Measurements from ENCODE around the gene UBR4.
A peak's percentile ranks its signal among the peaks of the same experiment; 100 is the strongest.

The UBR4 gene

GRCh38 chr1:19160831-19161230 lies 49.2 kb downstream of the UBR4 start:
- TF ChIP-seq CTCF (IDR thresholded peaks at IDR 0.05; ENCODE audit: insufficient read depth, low read depth, low read length, missing control alignments): no peak
- DNase-seq (ENCODE audit: low read depth): no peak
- no peak overlapping the region for H3K4me3 ChIP-seq (ENCODE audit: low read length)

- DNase-seq (ENCODE audit: low read depth): no peak
- no peak for TF ChIP-seq CTCF (IDR thresholded peaks at IDR 0.05; ENCODE audit: insufficient read depth, low read depth, low read length, missing control alignments)
- H3K4me3 ChIP-seq (ENCODE audit: low read length): no peak overlapping the region
These were observed 52.4 kb downstream of the UBR4 start for GRCh38 chr1:19157653-19158052.

GRCh38 chr1:19156676-19157075 lies 53.4 kb downstream of the UBR4 start:
- H3K4me3 ChIP-seq (ENCODE audit: low read length): no peak overlapping the region
- TF ChIP-seq CTCF (IDR thresholded peaks at IDR 0.05; ENCODE audit: insufficient read depth, low read depth, low read length, missing control alignments): no peak
- DNase-seq (ENCODE audit: low read depth): peak; percentile 52

GRCh38 chr1:19154876-19155275 lies 55.2 kb downstream of the UBR4 start:
- H3K4me3 ChIP-seq (ENCODE audit: low read length): no peak overlapping the region
- DNase-seq (ENCODE audit: low read depth): no peak
- TF ChIP-seq CTCF (IDR thresholded peaks at IDR 0.05; ENCODE audit: insufficient read depth, low read depth, low read length, missing control alignments): no peak

GRCh38 chr1:19153169-19153568 lies 56.9 kb downstream of the UBR4 start:
- DNase-seq (ENCODE audit: low read depth): no peak
- TF ChIP-seq CTCF (IDR thresholded peaks at IDR 0.05; ENCODE audit: insufficient read depth, low read depth, low read length, missing control alignments): peak; percentile 5
- no peak overlapping the region for H3K4me3 ChIP-seq (ENCODE audit: low read length)

- no peak for TF ChIP-seq CTCF (IDR thresholded peaks at IDR 0.05; ENCODE audit: insufficient read depth, low read depth, low read length, missing control alignments)
- H3K4me3 ChIP-seq (ENCODE audit: low read length): no peak overlapping the region
- no peak for DNase-seq (ENCODE audit: low read depth)
These were observed 58.5 kb downstream of the UBR4 start for GRCh38 chr1:19151537-19151936.

- TF ChIP-seq CTCF (IDR thresholded peaks at IDR 0.05; ENCODE audit: insufficient read depth, low read depth, low read length, missing control alignments): no peak
- no peak for DNase-seq (ENCODE audit: low read depth)
- H3K4me3 ChIP-seq (ENCODE audit: low read length): no peak overlapping the region
These were observed 60.3 kb downstream of the UBR4 start for GRCh38 chr1:19149736-19150135.
